ENCODE results near the gene TREM2.

The TREM2 gene

GRCh38 chr6:41187924-41188886, 25.3 kb upstream of the TREM2 start:
- TF ChIP-seq FOXP2 (optimal IDR thresholded peaks at IDR 0.05; ENCODE audit: control extremely low read depth, extremely low read length, insufficient read depth) (no peak), POLR2AphosphoS5 (IDR thresholded peaks at IDR 0.05; ENCODE audit: borderline replicate concordance, low read depth, low read length) (no peak), EZH2 (IDR thresholded peaks at IDR 0.05) (no peak)
- Histone ChIP-seq H3K27ac (no peak overlapping the region), H3K36me3 (ENCODE audit: insufficient read depth, low read length) (no peaks in the 10 kb centered on the region), H3K9me3 (ENCODE audit: low read depth, low read length) (no peaks in the 10 kb centered on the region), H3K9ac (ENCODE audit: insufficient read length) (no peak overlapping the region), H3K4me3 (no peak overlapping the region)
- DNase-seq (ENCODE audit: low read depth, low spot score), result no peak

GRCh38 chr6:41186031-41186562, 23.2 kb upstream of the TREM2 start:
- Histone ChIP-seq H3K4me3 (no peak overlapping the region), H3K9ac (ENCODE audit: insufficient read length) (no peak overlapping the region), H3K36me3 (ENCODE audit: insufficient read depth, low read length) (no peaks in the 10 kb centered on the region), H3K27ac (no peak overlapping the region), H3K9me3 (ENCODE audit: low read depth, low read length) (no peaks in the 10 kb centered on the region)
- no peak for DNase-seq (ENCODE audit: low read depth, low spot score)
- no peak for TF ChIP-seq FOXP2 (optimal IDR thresholded peaks at IDR 0.05; ENCODE audit: control extremely low read depth, extremely low read length, insufficient read depth)
- no peak for TF ChIP-seq EZH2 (IDR thresholded peaks at IDR 0.05)
- no peak for TF ChIP-seq POLR2AphosphoS5 (IDR thresholded peaks at IDR 0.05; ENCODE audit: borderline replicate concordance, low read depth, low read length)

GRCh38 chr6:41184761-41185160, 21.8 kb upstream of the TREM2 start:
- Histone ChIP-seq H3K4me3 (no peak overlapping the region), H3K36me3 (ENCODE audit: insufficient read depth, low read length) (no peaks in the 10 kb centered on the region), H3K27ac (no peak overlapping the region), H3K9ac (ENCODE audit: insufficient read length) (no peak overlapping the region), H3K9me3 (ENCODE audit: low read depth, low read length) (no peaks in the 10 kb centered on the region)
- TF ChIP-seq POLR2AphosphoS5 (IDR thresholded peaks at IDR 0.05; ENCODE audit: borderline replicate concordance, low read depth, low read length) (no peak), FOXP2 (optimal IDR thresholded peaks at IDR 0.05; ENCODE audit: control extremely low read depth, extremely low read length, insufficient read depth) (no peak), EZH2 (IDR thresholded peaks at IDR 0.05) (no peak)
- no peak for DNase-seq (ENCODE audit: low read depth, low spot score)

GRCh38 chr6:41182069-41183034, 19.4 kb upstream of the TREM2 start:
- TF ChIP-seq FOXP2 (optimal IDR thresholded peaks at IDR 0.05; ENCODE audit: control extremely low read depth, extremely low read length, insufficient read depth) (no peak), EZH2 (IDR thresholded peaks at IDR 0.05) (no peak), POLR2AphosphoS5 (IDR thresholded peaks at IDR 0.05; ENCODE audit: borderline replicate concordance, low read depth, low read length) (no peak)
- Histone ChIP-seq H3K27ac (no peak overlapping the region), H3K4me3 (no peak overlapping the region), H3K9me3 (ENCODE audit: low read depth, low read length) (no peaks in the 10 kb centered on the region), H3K36me3 (ENCODE audit: insufficient read depth, low read length) (no peaks in the 10 kb centered on the region), H3K9ac (ENCODE audit: insufficient read length) (no peak overlapping the region)
- peak; percentile 39 for DNase-seq (ENCODE audit: low read depth, low spot score)

GRCh38 chr6:41181566-41181965, 18.6 kb upstream of the TREM2 start:
- no peak for DNase-seq (ENCODE audit: low read depth, low spot score)
- H3K36me3 ChIP-seq (ENCODE audit: insufficient read depth, low read length), result no peaks in the 10 kb centered on the region
- TF ChIP-seq FOXP2 (optimal IDR thresholded peaks at IDR 0.05; ENCODE audit: control extremely low read depth, extremely low read length, insufficient read depth) (no peak), POLR2AphosphoS5 (IDR thresholded peaks at IDR 0.05; ENCODE audit: borderline replicate concordance, low read depth, low read length) (no peak), EZH2 (IDR thresholded peaks at IDR 0.05) (no peak)
- H3K9me3 ChIP-seq (ENCODE audit: low read depth, low read length), result no peaks in the 10 kb centered on the region
- H3K27ac ChIP-seq, result no peak overlapping the region
- H3K4me3 ChIP-seq, result no peak overlapping the region
- no peak overlapping the region for H3K9ac ChIP-seq (ENCODE audit: insufficient read length)

GRCh38 chr6:41179163-41179562, 16.2 kb upstream of the TREM2 start:
- TF ChIP-seq EZH2 (IDR thresholded peaks at IDR 0.05) (no peak), FOXP2 (optimal IDR thresholded peaks at IDR 0.05; ENCODE audit: control extremely low read depth, extremely low read length, insufficient read depth) (no peak), POLR2AphosphoS5 (IDR thresholded peaks at IDR 0.05; ENCODE audit: borderline replicate concordance, low read depth, low read length) (no peak)
- DNase-seq (ENCODE audit: low read depth, low spot score), result no peak
- no peaks in the 10 kb centered on the region for H3K9me3 ChIP-seq (ENCODE audit: low read depth, low read length)
- H3K4me3 ChIP-seq, result no peak overlapping the region
- no peak overlapping the region for H3K27ac ChIP-seq
- no peak overlapping the region for H3K9ac ChIP-seq (ENCODE audit: insufficient read length)
- no peaks in the 10 kb centered on the region for H3K36me3 ChIP-seq (ENCODE audit: insufficient read depth, low read length)

- DNase-seq (ENCODE audit: low read depth, low spot score), result no peak
- Histone ChIP-seq H3K36me3 (ENCODE audit: insufficient read depth, low read length) (no peaks in the 10 kb centered on the region), H3K4me3 (no peak overlapping the region), H3K9me3 (ENCODE audit: low read depth, low read length) (no peaks in the 10 kb centered on the region), H3K9ac (ENCODE audit: insufficient read length) (no peak overlapping the region), H3K27ac (no peak overlapping the region)
- TF ChIP-seq EZH2 (IDR thresholded peaks at IDR 0.05), result no peak
- no peak for TF ChIP-seq POLR2AphosphoS5 (IDR thresholded peaks at IDR 0.05; ENCODE audit: borderline replicate concordance, low read depth, low read length)
- TF ChIP-seq FOXP2 (optimal IDR thresholded peaks at IDR 0.05; ENCODE audit: control extremely low read depth, extremely low read length, insufficient read depth), result no peak
These were observed 14.8 kb upstream of the TREM2 start for GRCh38 chr6:41177695-41178094.

- DNase-seq (ENCODE audit: low read depth, low spot score), result no peak
- H3K9me3 ChIP-seq (ENCODE audit: low read depth, low read length), result no peaks in the 10 kb centered on the region
- no peak for TF ChIP-seq EZH2 (IDR thresholded peaks at IDR 0.05)
- TF ChIP-seq POLR2AphosphoS5 (IDR thresholded peaks at IDR 0.05; ENCODE audit: borderline replicate concordance, low read depth, low read length), result no peak
- no peak for TF ChIP-seq FOXP2 (optimal IDR thresholded peaks at IDR 0.05; ENCODE audit: control extremely low read depth, extremely low read length, insufficient read depth)
- H3K4me3 ChIP-seq, result no peak overlapping the region
- H3K9ac ChIP-seq (ENCODE audit: insufficient read length), result no peak overlapping the region
- H3K36me3 ChIP-seq (ENCODE audit: insufficient read depth, low read length), result no peaks in the 10 kb centered on the region
- H3K27ac ChIP-seq, result no peak overlapping the region
These were observed 14.4 kb upstream of the TREM2 start for GRCh38 chr6:41177287-41177686.

All from SK-N-MC (cell line).